K562 (cell line): ENCODE results near the gene USP15. TPM values are rescaled to one million over a fixed set of nuclear protein-coding genes. Genes with fewer than 3 reads are reported as not detected.

Source experiments
- ARID2 ChIP-seq: fragments of 450-650 bp; IDR thresholded peaks from 2 replicates; pipeline ENCODE4 v1.6.1; 2017; ENCODE audit warnings: antibody characterized with exemption, mild to moderate bottlenecking
- CC2D1A ChIP-seq: fragments of 450-650 bp; IDR thresholded peaks from 2 replicates; pipeline ENCODE4 v1.6.1; 2017; ENCODE audit warnings: mild to moderate bottlenecking
- CCAR2 ChIP-seq: fragments of 200-400 bp; formaldehyde crosslinking; IDR thresholded peaks from 2 replicates; pipeline ENCODE4 v1.6.1; 2017; ENCODE audit warnings: mild to moderate bottlenecking, low read depth, low read length
- CCNT2 ChIP-seq: IDR thresholded peaks from 2 replicates; pipeline ENCODE4 v1.6.1; 2011; ENCODE audit warnings: borderline replicate concordance, low read depth, mild to moderate bottlenecking, moderate library complexity, mixed read lengths, low read length; ENCODE audit not compliant: insufficient read length; ENCODE audit errors: extremely low read depth
- EHMT2 ChIP-seq: fragments of 450-650 bp; IDR thresholded peaks from 2 replicates; pipeline ENCODE4 v1.6.1; 2018; ENCODE audit warnings: antibody characterized with exemption
- KDM5B ChIP-seq: fragments of 200-600 bp; sonication (generic); IDR thresholded peaks from 2 replicates; pipeline ENCODE4 v1.6.1; 2012; ENCODE audit warnings: low read depth, mild to moderate bottlenecking, moderate library complexity, low read length, control low read depth, inconsistent platforms; ENCODE audit not compliant: insufficient replicate concordance
- NFRKB ChIP-seq: fragments of 450-650 bp; IDR thresholded peaks from 2 replicates; pipeline ENCODE4 v1.6.1; 2016; ENCODE audit warnings: low read depth
- RAD21 ChIP-seq, 2 experiments: fragments of 250-450 bp in 1 of 2; fragments of 450-650 bp in 1 of 2; sonication (Bioruptor Pico) in 1 of 2; formaldehyde crosslinking in 1 of 2; IDR thresholded peaks in 1 of 2; conservative IDR thresholded peaks in 1 of 2; 2 replicates each; pipeline versions ENCODE4 v1.4.0 to v1.8.0; 2020 to 2022; ENCODE audit warnings: mild to moderate bottlenecking in 2 of 2, moderate library complexity in 1 of 2
- RREB1 ChIP-seq: fragments of 250-450 bp; sonication (Bioruptor Pico); IDR thresholded peaks from 2 replicates; pipeline ENCODE4 v1.4.0; 2020
- SP1 ChIP-seq: sonication (generic); formaldehyde crosslinking; IDR thresholded peaks from 2 replicates; pipeline ENCODE4 v1.8.1; 2022; ENCODE audit warnings: mild to moderate bottlenecking, missing genetic modification reagents
- SRSF7 ChIP-seq: fragments of 200-400 bp; formaldehyde crosslinking; optimal IDR thresholded peaks from 2 replicates; pipeline ENCODE3; 2017; ENCODE audit warnings: mild to moderate bottlenecking, low read depth, low read length
- TGIF2 ChIP-seq: sonication (generic); formaldehyde crosslinking; IDR thresholded peaks from 2 replicates; pipeline ENCODE4 v1.8.1; 2022; ENCODE audit warnings: mild to moderate bottlenecking, missing genetic modification reagents, moderate library complexity
- ZEB2 ChIP-seq: fragments of 450-650 bp; IDR thresholded peaks from 2 replicates; pipeline ENCODE4 v1.6.1; 2016
- ZNF3 ChIP-seq: fragments of 250-450 bp; sonication (Bioruptor Pico); IDR thresholded peaks from 2 replicates; pipeline ENCODE4 v1.5.0; 2021; ENCODE audit warnings: mild to moderate bottlenecking, moderate library complexity
- ZNF584 ChIP-seq: fragments of 200-800 bp; sonication (Bioruptor generic); IDR thresholded peaks from 2 replicates; pipeline ENCODE4 v1.6.1; 2016; ENCODE audit warnings: low read depth, mild to moderate bottlenecking, missing genetic modification characterization, missing compliant biosample characterization
- ZNF766 ChIP-seq: fragments of 200-800 bp; sonication (Bioruptor generic); conservative IDR thresholded peaks from 2 replicates; pipeline ENCODE4 v1.6.1; 2016; ENCODE audit warnings: missing genetic modification characterization, missing compliant biosample characterization
- ZNF785 ChIP-seq: fragments of 250-450 bp; sonication (Bioruptor Pico); IDR thresholded peaks from 2 replicates; pipeline ENCODE4 v1.4.0; 2020; ENCODE audit warnings: mild to moderate bottlenecking
- polyA plus RNA-seq, 8 experiments: library from polyadenylated mRNA; depleted of rRNA in 4 of 8; stranded (reverse) in 5 of 8; unstranded in 3 of 8; fragments of >200 nt; fragmentation: Nextera tagmentation in 2 of 8; fragmentation: Illumina TruSeq in 1 of 8; extraction: Ambion mirVana in 2 of 8; extraction: Trizol in 1 of 8; gene quantifications; 2 replicates each; pipeline versions ENCODE4 v1.2.1 to v1.2.3, GENCODE V29; 2011 to 2014; ENCODE audit warnings: inconsistent platforms in 1 of 8, missing spikeins in 1 of 8
- total RNA-seq, 7 experiments: library from RNA; depleted of rRNA in 6 of 7; stranded (reverse); fragments of >200 nt in 6 of 7; fragmentation: Illumina TruSeq in 2 of 7; extraction: Trizol in 2 of 7; gene quantifications; 2 replicates each; pipeline versions ENCODE4 v1.2.1 to v1.2.3, GENCODE V29; 2011 to 2021; ENCODE audit warnings: low replicate concordance in 1 of 7
- TF ChIP-seq, protein P1 (sequence below): fragments of 250-450 bp; sonication (Bioruptor Pico); IDR thresholded peaks from 2 replicates; pipeline ENCODE4 v1.8.0; 2022; ENCODE audit warnings: inconsistent platforms
- TF ChIP-seq, protein P2 (sequence below): conservative IDR thresholded peaks from 2 replicates; pipeline ENCODE4 v1.6.1; 2011; ENCODE audit warnings: low read depth, mild to moderate bottlenecking, low read length; ENCODE audit not compliant: control insufficient read depth

The USP15 gene
- total and polyA plus RNA-seq, 9 of the 15 experiments (the other 6 are each of a cell fraction or from before 2014, with no cell fraction given), result 140 to 272 (median 182) TPM

- TF ChIP-seq RREB1 (no peak), RAD21 (CRISPR knock-in tag; conservative IDR thresholded peaks at IDR 0.05 in 1 of 2, IDR thresholded peaks at IDR 0.05 in 1 of 2) (peak in 1 of 2 experiments; percentile 15; a peak in 2 of 4 replicates), ZNF584 (CRISPR knock-in tag) (no peak), CCAR2 (no peak), NFRKB (no peak; the same call in 1 of the 2 replicates), SP1 (CRISPR knock-in tag) (no peak), CC2D1A (no peak; the same call in 1 of the 2 replicates), EHMT2 (no peak), ZNF766 (CRISPR knock-in tag) (peak; percentile 88), CCNT2 (no peak), ZEB2 (0 out of 2 replicates have a peak, but pooled peaks have one; percentile 23), ARID2 (no peak), TGIF2 (CRISPR knock-in tag) (peak; percentile 53; the same call in 1 of the 2 replicates), KDM5B (peak; percentile 8), ZNF3 (CRISPR knock-in tag) (no peak), SRSF7 (no peak), ZNF785 (CRISPR knock-in tag) (no peak)
- TF ChIP-seq, protein P1, sequence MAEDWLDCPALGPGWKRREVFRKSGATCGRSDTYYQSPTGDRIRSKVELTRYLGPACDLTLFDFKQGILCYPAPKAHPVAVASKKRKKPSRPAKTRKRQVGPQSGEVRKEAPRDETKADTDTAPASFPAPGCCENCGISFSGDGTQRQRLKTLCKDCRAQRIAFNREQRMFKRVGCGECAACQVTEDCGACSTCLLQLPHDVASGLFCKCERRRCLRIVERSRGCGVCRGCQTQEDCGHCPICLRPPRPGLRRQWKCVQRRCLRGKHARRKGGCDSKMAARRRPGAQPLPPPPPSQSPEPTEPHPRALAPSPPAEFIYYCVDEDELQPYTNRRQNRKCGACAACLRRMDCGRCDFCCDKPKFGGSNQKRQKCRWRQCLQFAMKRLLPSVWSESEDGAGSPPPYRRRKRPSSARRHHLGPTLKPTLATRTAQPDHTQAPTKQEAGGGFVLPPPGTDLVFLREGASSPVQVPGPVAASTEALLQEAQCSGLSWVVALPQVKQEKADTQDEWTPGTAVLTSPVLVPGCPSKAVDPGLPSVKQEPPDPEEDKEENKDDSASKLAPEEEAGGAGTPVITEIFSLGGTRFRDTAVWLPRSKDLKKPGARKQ, result no peak
- TF ChIP-seq, protein P2, sequence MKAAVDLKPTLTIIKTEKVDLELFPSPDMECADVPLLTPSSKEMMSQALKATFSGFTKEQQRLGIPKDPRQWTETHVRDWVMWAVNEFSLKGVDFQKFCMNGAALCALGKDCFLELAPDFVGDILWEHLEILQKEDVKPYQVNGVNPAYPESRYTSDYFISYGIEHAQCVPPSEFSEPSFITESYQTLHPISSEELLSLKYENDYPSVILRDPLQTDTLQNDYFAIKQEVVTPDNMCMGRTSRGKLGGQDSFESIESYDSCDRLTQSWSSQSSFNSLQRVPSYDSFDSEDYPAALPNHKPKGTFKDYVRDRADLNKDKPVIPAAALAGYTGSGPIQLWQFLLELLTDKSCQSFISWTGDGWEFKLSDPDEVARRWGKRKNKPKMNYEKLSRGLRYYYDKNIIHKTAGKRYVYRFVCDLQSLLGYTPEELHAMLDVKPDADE, result peak; percentile 5
Measured at GRCh38 chr12:62260733-62261683, 804 bp downstream of the USP15 start (continued).
